Measurements from ENCODE around the gene HSD11B1.
A peak's percentile ranks its signal among the peaks of the same experiment; 100 is the strongest.

HSD11B1 gene

DNA sequence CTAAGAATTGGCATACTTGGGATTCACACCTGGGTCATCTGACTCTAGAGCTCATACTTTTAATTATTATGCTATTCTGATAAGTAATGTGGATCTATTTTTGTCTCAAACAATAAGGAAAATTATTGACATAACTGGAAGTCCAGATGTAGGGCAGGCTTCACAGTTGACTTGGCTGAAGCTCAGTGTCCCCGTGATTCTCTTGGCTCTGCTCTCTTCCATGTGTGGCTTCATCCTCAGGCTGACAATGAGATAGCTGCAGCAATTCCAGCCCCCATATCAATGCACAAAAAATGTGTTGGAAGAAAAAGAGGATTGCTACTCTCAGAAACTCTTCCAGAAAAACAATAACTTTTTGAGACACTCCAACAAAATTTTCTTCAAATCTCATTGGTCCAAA lies 23.8 kb downstream of the HSD11B1 start:
- DNase-seq (ENCODE audit: low read depth) = no peak

GRCh38 chr1:209729436-209729835 lies 24.8 kb downstream of the HSD11B1 start:
- no peak for DNase-seq (ENCODE audit: low read depth)

- no peak for DNase-seq (ENCODE audit: low read depth)
Observed at GRCh38 chr1:209732725-209733124, 28.1 kb downstream of the HSD11B1 start.

DNA sequence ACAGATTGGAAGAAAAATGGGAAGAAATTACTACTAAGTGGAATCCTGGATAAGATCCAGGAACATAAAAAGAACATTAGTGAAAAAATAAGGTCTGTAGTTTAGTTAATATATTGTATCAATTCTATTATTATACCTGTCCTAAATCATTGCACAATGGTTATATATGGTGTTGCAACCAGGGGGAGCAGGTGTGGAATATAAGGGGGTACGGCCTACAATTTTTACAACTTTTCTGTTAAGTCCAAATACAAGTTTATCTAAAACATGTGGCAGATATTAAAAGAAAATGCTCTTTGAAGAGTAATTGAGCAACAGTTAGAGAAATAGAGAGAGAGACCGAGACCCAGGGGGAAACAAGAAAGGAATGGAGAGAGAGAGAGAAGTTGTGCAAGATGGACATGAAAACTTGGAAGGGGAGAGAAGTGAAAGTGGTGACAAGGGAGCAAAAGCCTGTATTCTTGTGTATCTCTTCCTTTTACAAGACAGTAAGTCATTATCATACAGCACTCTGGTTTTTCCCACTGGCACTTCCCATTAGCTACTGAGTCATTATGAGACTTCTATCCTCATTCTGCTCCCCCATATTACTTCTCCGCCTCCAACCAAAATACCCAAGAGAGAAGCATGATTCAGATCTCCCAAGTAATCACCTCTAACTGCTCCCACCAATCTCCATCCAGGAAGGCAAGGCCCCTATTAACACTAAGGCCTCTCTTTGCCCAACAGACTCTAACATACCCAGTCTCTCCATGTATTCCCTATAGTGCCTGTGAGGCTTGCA lies 29.0 kb downstream of the HSD11B1 start:
- no peak for DNase-seq (ENCODE audit: low read depth)

GRCh38 chr1:209736490-209737117 lies 32.0 kb downstream of the HSD11B1 start:
- DNase-seq (ENCODE audit: low read depth) = no peak

- DNase-seq (ENCODE audit: low read depth) = no peak
Observed at GRCh38 chr1:209737118-209737505, 32.5 kb downstream of the HSD11B1 start.

GRCh38 chr1:209738270-209738669 lies 33.6 kb downstream of the HSD11B1 start:
- DNase-seq (ENCODE audit: low read depth) = no peak

DNA sequence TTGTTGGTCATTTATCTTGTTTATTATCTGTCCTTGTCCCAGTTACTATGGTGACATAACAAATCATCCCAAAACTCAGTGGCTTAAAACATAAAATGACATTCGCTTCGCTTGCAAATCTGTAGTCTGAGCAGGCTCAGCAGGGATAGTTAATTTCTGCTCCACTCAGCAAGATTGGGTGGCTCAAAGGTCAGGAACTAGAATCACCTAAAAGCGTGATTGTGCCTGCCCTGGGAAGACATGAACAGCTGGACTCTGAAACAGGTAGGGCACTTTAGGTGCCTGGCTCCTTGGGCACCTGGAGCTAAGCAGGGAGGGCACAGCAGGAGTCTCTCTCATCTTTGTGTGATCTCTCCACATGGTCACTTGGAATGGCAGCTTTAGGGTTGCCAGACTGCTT lies 36.5 kb downstream of the HSD11B1 start:
- no peak for DNase-seq (ENCODE audit: low read depth)

- no peak for DNase-seq (ENCODE audit: low read depth)
Observed at GRCh38 chr1:209741889-209742288, 37.2 kb downstream of the HSD11B1 start.

DNA sequence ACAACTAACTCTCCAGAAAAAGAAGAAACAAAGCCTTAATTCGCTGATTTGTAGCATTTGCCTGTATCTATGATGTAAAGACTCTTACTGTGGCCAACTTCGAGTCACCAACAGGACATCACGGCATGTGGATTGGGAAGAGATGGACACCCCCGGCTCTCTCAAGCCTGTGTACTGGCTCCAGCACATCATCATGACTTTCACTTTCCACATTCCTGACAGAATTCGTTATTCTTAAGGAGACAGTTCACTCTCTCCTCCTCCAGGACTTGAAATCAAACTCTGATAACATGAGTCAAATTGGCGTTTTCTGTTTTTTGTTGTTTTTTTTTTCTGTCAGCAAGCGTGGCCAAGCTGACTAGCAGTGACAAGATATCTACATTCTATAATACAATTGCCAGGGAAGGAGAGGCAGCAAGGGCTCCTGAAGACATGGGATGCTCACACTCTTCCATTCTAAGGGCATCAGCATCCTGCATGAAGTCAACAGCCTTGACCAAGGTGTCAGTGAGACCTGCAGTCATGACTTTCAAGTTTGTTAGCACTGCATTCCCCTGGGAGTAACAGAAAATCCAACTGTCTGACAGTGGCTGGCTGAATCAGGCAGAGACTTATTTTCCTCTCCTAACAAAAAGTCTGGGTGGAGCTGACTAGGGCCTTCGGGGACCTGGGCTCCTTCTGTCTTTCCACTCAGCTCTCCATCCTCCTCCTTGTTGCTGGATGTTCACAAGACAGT lies 37.9 kb downstream of the HSD11B1 start:
- peak; percentile 20 for DNase-seq (ENCODE audit: low read depth)

DNA sequence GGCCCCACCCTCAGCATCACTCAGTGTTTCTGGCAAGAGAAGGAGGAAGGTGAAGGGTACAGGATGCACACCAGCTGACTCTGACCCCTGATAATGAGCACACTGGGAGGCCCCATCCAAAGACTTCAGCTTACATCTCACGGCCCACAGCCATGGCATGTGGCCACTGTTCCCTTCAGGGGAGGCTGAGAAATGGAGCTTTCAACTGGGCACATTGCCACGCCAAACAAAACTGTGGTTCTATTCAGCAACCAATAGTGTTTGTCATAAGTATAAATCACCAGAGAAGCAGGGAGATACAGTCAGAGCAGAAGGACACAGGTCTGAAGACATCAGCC lies 38.5 kb downstream of the HSD11B1 start:
- DNase-seq (ENCODE audit: low read depth) = peak; percentile 39

DNA sequence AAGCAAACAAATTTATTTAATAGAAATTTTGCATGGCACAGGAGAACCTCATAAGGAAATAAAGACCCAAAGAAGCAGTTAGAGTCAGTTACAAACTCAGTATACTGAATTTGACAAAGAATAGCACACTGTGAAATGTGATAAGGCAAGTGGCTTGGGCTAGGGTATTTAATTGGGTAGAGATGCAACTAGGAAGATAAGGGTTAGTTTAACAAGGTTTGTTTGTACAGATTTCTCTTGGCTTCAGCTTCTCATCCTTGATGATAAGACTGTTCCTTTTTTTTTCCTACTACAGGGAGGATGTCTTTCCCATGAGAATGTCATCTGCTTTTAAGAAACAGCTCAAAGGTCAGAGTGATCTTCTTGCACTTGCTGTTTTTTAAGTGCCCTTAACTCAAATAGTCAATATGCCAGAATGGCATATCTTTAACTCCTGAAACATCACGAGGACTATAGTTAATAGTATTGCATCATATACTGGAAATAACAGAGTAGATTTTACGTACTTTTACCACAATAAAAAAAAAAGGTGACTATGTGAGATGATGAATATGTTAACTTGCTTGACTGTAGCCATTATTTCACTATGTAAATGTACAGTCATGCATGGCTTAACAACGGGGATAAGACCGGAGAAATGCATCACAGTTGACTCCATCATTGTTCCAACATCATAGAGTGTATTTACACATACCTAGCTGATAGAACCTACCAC lies 42.0 kb downstream of the HSD11B1 start:
- no peak for DNase-seq (ENCODE audit: low read depth)

DNA sequence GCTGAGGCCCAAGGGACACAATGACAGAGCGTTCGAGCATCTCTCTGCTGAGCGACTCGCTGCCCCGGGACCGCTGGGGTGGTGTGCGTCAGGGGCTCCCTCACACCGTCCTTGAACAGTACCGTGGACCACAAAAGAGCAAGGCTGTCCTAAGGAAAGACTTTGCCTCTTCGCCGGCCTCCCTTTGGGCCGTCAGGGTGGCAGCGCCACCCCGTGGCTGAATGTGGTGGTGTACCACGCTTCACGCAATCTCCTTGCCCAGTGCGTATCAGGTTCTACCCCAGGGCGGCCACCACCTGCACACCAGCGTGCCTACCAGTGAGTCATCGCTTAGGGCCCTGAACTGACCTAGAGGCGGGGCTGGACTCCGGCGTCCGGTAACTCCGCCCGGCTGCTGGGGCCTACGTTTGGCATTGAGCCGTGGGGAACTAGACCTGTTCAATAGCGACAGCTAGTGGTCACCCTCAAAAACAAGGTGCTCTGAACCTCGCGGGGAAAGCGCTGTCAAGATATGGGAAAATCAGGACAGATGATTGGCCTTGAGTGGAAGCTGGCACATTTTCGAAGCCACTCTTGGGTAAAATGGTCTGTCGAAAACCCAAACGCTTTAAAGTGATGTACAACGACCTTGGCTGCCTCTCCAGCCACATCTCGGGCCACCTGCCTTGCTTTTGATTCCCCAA lies 43.1 kb downstream of the HSD11B1 start:
- DNase-seq (ENCODE audit: low read depth) = peak; percentile 92

DNA sequence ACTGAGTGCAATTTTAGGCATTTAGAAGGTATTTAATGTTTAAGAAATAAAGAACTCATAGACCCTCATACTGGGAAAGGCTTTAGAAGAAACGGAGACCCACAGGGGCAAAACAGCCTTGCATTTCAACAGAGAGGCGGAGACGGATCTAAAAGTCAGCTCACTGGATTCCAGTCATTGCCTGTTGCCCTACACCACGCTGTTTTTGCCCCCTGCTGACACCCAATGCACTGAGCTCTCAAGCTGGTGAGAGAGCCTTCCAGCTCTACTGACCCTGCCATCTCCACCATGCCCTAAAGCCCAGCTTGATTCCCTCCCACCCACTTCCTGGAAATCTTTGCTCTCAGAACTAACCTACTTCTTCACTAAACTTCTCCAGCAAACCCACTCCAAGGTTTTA lies 44.0 kb downstream of the HSD11B1 start:
- DNase-seq (ENCODE audit: low read depth) = no peak

DNA sequence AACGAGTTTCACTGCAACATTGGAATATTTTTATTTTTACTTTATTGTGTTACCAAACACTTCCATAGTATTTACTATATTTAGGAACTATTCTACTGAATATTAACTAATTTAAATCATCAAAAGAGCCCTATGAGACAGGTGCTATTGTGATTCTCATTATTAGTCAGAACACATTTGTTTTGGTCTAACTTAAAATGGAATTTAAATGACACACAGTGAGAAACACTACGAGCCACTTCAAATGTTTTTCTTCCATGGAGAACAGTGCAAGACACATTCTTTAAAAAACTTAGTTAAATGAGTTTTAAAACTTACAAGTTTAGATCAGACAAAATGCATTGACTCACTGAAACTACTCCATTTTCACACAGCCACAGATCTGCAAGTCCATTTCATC lies 44.6 kb downstream of the HSD11B1 start:
- no peak for DNase-seq (ENCODE audit: low read depth)

DNA sequence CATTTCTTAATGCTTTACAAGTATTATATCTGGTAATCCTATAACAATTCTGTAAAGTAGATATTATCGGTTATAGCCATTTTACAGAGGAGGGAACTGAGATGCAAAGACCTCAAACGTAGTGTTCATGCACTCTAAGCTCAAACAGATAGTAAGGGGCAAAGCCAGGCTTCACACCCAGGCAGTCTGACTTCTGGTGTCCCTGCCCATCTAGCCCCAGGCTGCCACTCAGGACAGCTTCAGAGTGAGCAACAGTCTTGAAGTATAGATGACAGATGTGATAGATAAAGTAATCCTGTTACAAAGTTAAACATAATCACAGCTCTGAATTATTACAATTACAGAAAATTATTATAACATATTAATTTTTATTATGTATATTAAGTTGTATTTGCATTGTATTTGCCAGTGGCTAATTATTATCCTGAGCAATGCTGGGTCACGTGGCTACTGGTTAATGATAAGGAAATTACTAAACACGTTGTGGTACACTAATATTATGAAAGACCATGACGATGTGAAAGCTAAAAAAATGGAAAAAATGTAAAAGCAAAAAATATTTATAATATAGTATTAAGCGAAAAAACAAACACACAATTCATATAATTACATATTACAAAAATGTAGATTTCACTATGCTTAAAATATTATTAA lies 45.2 kb downstream of the HSD11B1 start:
- DNase-seq (ENCODE audit: low read depth) = no peak

DNA sequence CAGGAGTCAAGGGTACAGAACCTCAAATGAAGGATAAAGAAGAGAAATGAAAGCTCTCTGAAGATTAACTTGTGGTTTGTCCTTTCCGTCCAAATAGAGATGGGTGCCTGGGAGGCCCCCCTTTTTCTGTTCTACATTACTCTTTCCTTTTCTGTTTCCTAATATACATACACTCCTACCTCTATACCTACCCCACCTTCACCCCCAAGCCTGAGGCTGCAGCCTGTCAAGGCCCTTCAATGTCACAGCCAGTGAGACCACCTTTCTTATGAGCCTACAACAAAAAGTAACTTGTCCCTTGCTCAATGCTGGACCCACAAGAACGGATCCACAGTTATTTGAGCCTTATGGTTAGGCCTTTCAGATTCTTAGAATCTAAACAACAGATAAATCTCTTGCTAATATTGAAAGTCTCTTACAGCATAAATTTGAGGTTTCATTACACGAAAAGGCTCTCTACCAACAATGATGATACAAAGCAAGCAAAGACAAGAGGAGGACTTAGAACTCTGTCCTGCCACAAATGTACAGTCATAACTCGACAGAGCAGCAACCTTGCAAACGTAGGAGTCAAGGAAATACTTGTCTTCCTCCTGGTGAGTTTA lies 47.1 kb downstream of the HSD11B1 start:
- no peak for DNase-seq (ENCODE audit: low read depth)

GRCh38 chr1:209752890-209753289 lies 48.2 kb downstream of the HSD11B1 start:
- no peak for DNase-seq (ENCODE audit: low read depth)

DNA sequence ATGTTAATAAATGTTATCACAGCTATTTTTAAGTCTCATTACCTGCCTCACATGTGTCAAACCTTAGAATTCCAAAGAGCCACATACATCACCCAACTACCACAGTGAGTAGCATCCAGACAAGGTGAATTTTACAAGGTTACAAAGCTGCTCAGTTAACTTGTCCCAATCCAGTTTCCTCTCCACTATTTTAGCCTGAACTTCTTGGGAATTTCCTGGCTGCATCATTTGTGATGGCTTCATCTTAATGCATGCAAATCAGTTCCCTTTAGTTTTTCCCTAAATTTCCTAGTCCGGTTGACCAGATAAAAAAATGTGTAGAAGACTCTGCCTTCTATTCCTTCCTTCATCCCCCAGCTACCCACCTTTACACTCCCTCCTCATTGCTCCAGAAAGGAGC lies 50.6 kb downstream of the HSD11B1 start:
- no peak for DNase-seq (ENCODE audit: low read depth)

DNA sequence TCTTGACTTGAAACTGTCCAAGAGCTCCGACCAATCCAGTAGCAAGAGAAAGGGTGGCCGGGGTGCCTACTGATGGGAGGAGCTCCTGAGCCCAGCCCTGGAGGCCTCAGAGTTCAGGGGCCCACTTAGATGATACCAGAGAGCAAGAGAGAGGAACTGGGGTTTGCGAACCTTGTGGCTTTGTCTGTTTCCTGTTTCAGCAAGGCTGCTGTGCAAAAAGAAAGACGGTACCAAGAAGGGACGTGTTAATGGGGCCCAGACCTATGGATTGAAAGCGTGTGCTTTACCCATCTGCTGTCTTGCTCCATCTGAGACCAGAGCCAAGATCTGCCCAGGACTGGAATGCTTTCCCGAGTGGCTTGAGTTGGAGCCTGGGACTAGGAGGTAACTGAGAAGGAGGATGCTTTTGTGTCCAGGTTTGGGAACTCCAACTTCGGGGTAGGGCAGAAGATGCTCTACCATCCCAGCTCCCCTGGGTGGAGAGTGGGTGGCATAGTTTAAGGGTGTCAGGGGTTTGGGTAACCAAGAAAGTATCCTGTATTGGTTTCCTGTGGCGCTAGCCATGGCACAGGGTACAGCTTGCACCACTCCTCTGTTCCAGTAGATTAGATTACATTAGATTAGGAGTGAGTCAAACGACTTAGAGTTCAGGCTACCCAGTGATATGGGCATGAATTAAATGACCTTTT lies 51.4 kb downstream of the HSD11B1 start, which contains the start of gene TRAF3IP3:
Gene TRAF3IP3, plus strand, starts transcription at position 128 of the 689 bp plus-strand sequence. CDS start 3,987 bp downstream, outside the sequence.
- DNase-seq (ENCODE audit: low read depth) = no peak
